Erythroblast (primary cell): ENCODE data around the gene ZNF385B.

ENCODE experiments used
- GATA1 ChIP-seq: IDR thresholded peaks from 2 replicates; pipeline ENCODE4 v1.6.1; 2011; ENCODE audit warnings: low read depth, mild to moderate bottlenecking, control low read depth, low read length, moderate library complexity
- POLR2A ChIP-seq: IDR thresholded peaks from 2 replicates; pipeline ENCODE4 v1.6.1; 2011; ENCODE audit warnings: mild to moderate bottlenecking, low read length

DNA sequence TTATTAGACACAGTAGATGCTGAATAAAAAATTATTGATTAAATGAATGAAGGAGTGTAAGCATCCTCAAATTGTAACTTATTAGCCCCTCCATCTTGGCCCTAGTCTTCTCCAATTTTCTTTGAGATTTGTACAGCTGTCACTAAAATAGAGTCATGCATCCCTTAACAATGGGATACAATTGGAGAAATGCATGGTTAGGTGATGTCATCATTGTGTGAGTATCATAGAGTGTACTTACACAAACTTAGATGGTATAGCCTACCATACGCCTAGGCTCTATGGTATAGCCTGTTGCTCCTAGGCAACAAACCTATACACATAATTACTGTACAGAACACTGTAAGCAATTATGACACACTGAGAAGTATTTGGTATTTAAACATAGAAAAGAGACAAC is 38.3 kb upstream of the ZNF385B start:
- no peak for TF ChIP-seq GATA1
- TF ChIP-seq POLR2A: no peak
